Activated CD4-positive, alpha-beta T cell treated with anti-CD3 and anti-CD28 coated beads, Interleukin-2, amount 10 ng/mL, durations not matched to agents 7 days and 5 days (primary cell): Measurements from ENCODE around the gene NOTCH4. TPM values are rescaled to one million over a fixed set of nuclear protein-coding genes. Genes with fewer than 3 reads are reported as not detected.
"Not testable (repeated sequence)": the region's sequence is repeated elsewhere in the genome, so short reads cannot be mapped to it uniquely, and the experiment has no call there.

Experiments used
- CTCF ChIA-PET: fragments of 350-600 bp; sonication (Branson Sonifier 250); formaldehyde crosslinking; loops from one replicate; lab custom pipeline; 2021; ENCODE audit warnings: antibody characterized with exemption; lab: Charles Lee
- POLR2A ChIA-PET: fragments of 350-600 bp; sonication (Branson Sonifier 250); formaldehyde crosslinking; loops from one replicate; lab custom pipeline; 2021; ENCODE audit warnings: antibody characterized with exemption; lab: Charles Lee
- DNase-seq: peaks from one replicate; pipeline ENCODE4 v3.0.0-alpha.2; 2020
- H3K27ac Mint-ChIP-seq: one replicate; pipeline ENCODE4 v1.8.0; 2021; ENCODE audit warnings: mild to moderate bottlenecking, moderate library complexity, mixed read lengths
- H3K27me3 Mint-ChIP-seq: one replicate; pipeline ENCODE4 v1.8.0; 2021; ENCODE audit warnings: mixed read lengths
- H3K36me3 Mint-ChIP-seq: one replicate; pipeline ENCODE4 v1.8.0; 2021; ENCODE audit warnings: low read depth, mixed read lengths
- H3K4me1 Mint-ChIP-seq: one replicate; pipeline ENCODE4 v1.8.0; 2021; ENCODE audit warnings: mixed read lengths
- H3K4me3 Mint-ChIP-seq: one replicate; pipeline ENCODE4 v1.8.0; 2021; ENCODE audit warnings: mild to moderate bottlenecking, moderate library complexity, mixed read lengths
- H3K9me3 Mint-ChIP-seq: one replicate; pipeline ENCODE4 v1.8.0; 2021; ENCODE audit warnings: mixed read lengths
- total RNA-seq, 2 experiments: library from RNA; stranded (reverse); gene quantifications; one replicate each; pipeline ENCODE4 v1.2.3, GENCODE V29; 2021

Gene NOTCH4
- total RNA-seq: under 1 TPM; 0.20 to 0.27 TPM

GRCh38 chr6:32223258-32224235 lies at the start of gene NOTCH4:
Gene NOTCH4, minus strand, starts transcription at chr6:32224067. Its CDS starts 139 bp downstream, at chr6:32223928.
- DNase-seq: no peak

GRCh38 chr6:32271429-32271828 lies 47.6 kb upstream of the NOTCH4 start:
- Mint-ChIP-seq H3K4me3 (peak overlapping the region; percentile 33), H3K27me3 (peaks cover 16% of the 10 kb centered on the region), H3K9me3 (peaks cover 7% of the 10 kb centered on the region), H3K36me3 (peaks cover 13% of the 10 kb centered on the region), H3K4me1 (peaks cover 31% of the 10 kb centered on the region), H3K27ac (peak overlapping the region; percentile 85)
- DNase-seq: peak; percentile 38
- ChIA-PET CTCF (interaction anchor here (0.6 kb wide), 2 partner anchors 628 to 877 kb away, joined by 3 read pairs; no protein-coding TSS in a partner anchor), POLR2A (interaction anchor here (0.6 kb wide), 1 partner anchor 280 kb away, joined by 3 read pairs; no protein-coding TSS in a partner anchor)

More at GRCh38 chr6:32223258-32224235, at the start of gene NOTCH4:
- ChIA-PET POLR2A (no interaction called here), CTCF (interaction anchor here (0.6 kb wide), 1 partner anchor 1310 kb away, joined by 3 read pairs; no protein-coding TSS in a partner anchor)
- Mint-ChIP-seq H3K4me1 (peaks cover 9% of the 10 kb centered on the region), H3K4me3 (no peak within 1 kb of the TSS), H3K9me3 (no peaks in the 10 kb centered on the region), H3K27me3 (no peaks in the 10 kb centered on the region), H3K27ac (peak within 1 kb of the TSS; percentile 63), H3K36me3 (no peaks in the 10 kb centered on the region)

- POLR2A ChIA-PET, H3K27ac Mint-ChIP-seq, H3K9me3 Mint-ChIP-seq, H3K4me3 Mint-ChIP-seq, DNase-seq: not testable (repeated sequence)
- CTCF ChIA-PET: interaction anchor here (0.6 to 0.7 kb wide), 2 partner anchors 679 to 941 kb away, joined by 3 read pairs; no protein-coding TSS in a partner anchor
- peaks cover 28% of the 10 kb centered on the region for H3K4me1 Mint-ChIP-seq
- H3K36me3 Mint-ChIP-seq: peaks cover 11% of the 10 kb centered on the region
- peaks cover 14% of the 10 kb centered on the region for H3K27me3 Mint-ChIP-seq
Measured at GRCh38 chr6:32268459-32268858, 44.6 kb upstream of the NOTCH4 start.

- ChIA-PET CTCF (no interaction called here), POLR2A (no interaction called here)
- H3K4me1 Mint-ChIP-seq: peaks cover 15% of the 10 kb centered on the region
- no peak for DNase-seq
- H3K27ac Mint-ChIP-seq: no peak overlapping the region
- H3K27me3 Mint-ChIP-seq: peaks cover 10% of the 10 kb centered on the region
- H3K36me3 Mint-ChIP-seq: peaks cover 7% of the 10 kb centered on the region
- H3K4me3 Mint-ChIP-seq: no peak overlapping the region
- peaks cover 3% of the 10 kb centered on the region for H3K9me3 Mint-ChIP-seq
Measured at GRCh38 chr6:32267035-32267434, 43.2 kb upstream of the NOTCH4 start.

GRCh38 chr6:32257262-32257661 lies 33.4 kb upstream of the NOTCH4 start:
- H3K27ac Mint-ChIP-seq, DNase-seq, POLR2A ChIA-PET, H3K36me3 Mint-ChIP-seq, H3K9me3 Mint-ChIP-seq, H3K4me3 Mint-ChIP-seq: not testable (repeated sequence)
- H3K4me1 Mint-ChIP-seq: peaks cover 27% of the 10 kb centered on the region
- peaks cover 39% of the 10 kb centered on the region for H3K27me3 Mint-ChIP-seq
- CTCF ChIA-PET: interaction anchor here (0.7 kb wide), 1 partner anchor 15 kb away, joined by 3 read pairs; no protein-coding TSS in a partner anchor

GRCh38 chr6:32255199-32256153 lies 31.6 kb upstream of the NOTCH4 start:
- POLR2A ChIA-PET: interaction anchor here (0.6 kb wide), 1 partner anchor 234 kb away, joined by 3 read pairs; no protein-coding TSS in a partner anchor
- Mint-ChIP-seq H3K9me3 (peaks cover 2% of the 10 kb centered on the region), H3K27ac (peak overlapping the region; percentile 76), H3K4me3 (peak overlapping the region; percentile 31), H3K4me1 (peaks cover 35% of the 10 kb centered on the region), H3K27me3 (peaks cover 25% of the 10 kb centered on the region), H3K36me3 (peaks cover 2% of the 10 kb centered on the region)
- CTCF ChIA-PET: interaction anchor here (0.5 to 1.3 kb wide), 3 partner anchors 8 to 1027 kb away, joined by 3 read pairs; no protein-coding TSS in a partner anchor
- peak; percentile 31 for DNase-seq

- POLR2A ChIA-PET: no interaction called here
- DNase-seq: no peak
- CTCF ChIA-PET: interaction anchor here (0.5 to 1.3 kb wide), 3 partner anchors 9 to 1027 kb away, joined by 3 read pairs; no protein-coding TSS in a partner anchor
- Mint-ChIP-seq H3K4me1 (peaks cover 35% of the 10 kb centered on the region), H3K9me3 (peaks cover 2% of the 10 kb centered on the region), H3K27me3 (peaks cover 18% of the 10 kb centered on the region), H3K36me3 (peaks cover 2% of the 10 kb centered on the region), H3K27ac (no peak overlapping the region), H3K4me3 (no peak overlapping the region)
Measured at GRCh38 chr6:32254761-32255198, 30.9 kb upstream of the NOTCH4 start.

- H3K27ac Mint-ChIP-seq: no peak overlapping the region
- no peak overlapping the region for H3K4me3 Mint-ChIP-seq
- peaks cover 3% of the 10 kb centered on the region for H3K9me3 Mint-ChIP-seq
- no peaks in the 10 kb centered on the region for H3K36me3 Mint-ChIP-seq
- H3K4me1 Mint-ChIP-seq: peaks cover 35% of the 10 kb centered on the region
- no peak for DNase-seq
- ChIA-PET CTCF (interaction anchor here (0.6 to 0.8 kb wide), 2 partner anchors 25 to 91 kb away, joined by 3 to 4 read pairs; no protein-coding TSS in a partner anchor), POLR2A (interaction anchor here (0.6 kb wide), 1 partner anchor 94 kb away, joined by 3 read pairs; no protein-coding TSS in a partner anchor)
- peaks cover 9% of the 10 kb centered on the region for H3K27me3 Mint-ChIP-seq
Measured at GRCh38 chr6:32252331-32253009, 28.6 kb upstream of the NOTCH4 start.

- H3K27ac Mint-ChIP-seq: no peak overlapping the region
- H3K4me3 Mint-ChIP-seq: no peak overlapping the region
- ChIA-PET CTCF (interaction anchor here (0.7 to 1.1 kb wide), 3 partner anchors 15 to 202 kb away, joined by 3 read pairs; no protein-coding TSS in a partner anchor), POLR2A (no interaction called here)
- peaks cover 3% of the 10 kb centered on the region for H3K9me3 Mint-ChIP-seq
- DNase-seq: no peak
- no peaks in the 10 kb centered on the region for H3K36me3 Mint-ChIP-seq
- peaks cover 7% of the 10 kb centered on the region for H3K27me3 Mint-ChIP-seq
- H3K4me1 Mint-ChIP-seq: peaks cover 26% of the 10 kb centered on the region
Measured at GRCh38 chr6:32249262-32249661, 25.4 kb upstream of the NOTCH4 start.

- CTCF ChIA-PET: no interaction called here
- Mint-ChIP-seq H3K27me3 (peaks cover 6% of the 10 kb centered on the region), H3K4me3 (no peak overlapping the region), H3K9me3 (peaks cover 3% of the 10 kb centered on the region), H3K36me3 (no peaks in the 10 kb centered on the region), H3K4me1 (peaks cover 16% of the 10 kb centered on the region), H3K27ac (no peak overlapping the region)
- POLR2A ChIA-PET: no interaction called here
- no peak for DNase-seq
Measured at GRCh38 chr6:32247401-32247800, 23.5 kb upstream of the NOTCH4 start.

GRCh38 chr6:32244946-32245398 lies 21.1 kb upstream of the NOTCH4 start:
- peak; percentile 70 for DNase-seq
- CTCF ChIA-PET: interaction anchor here (0.7 kb wide), 1 partner anchor 51 kb away, joined by 3 read pairs; no protein-coding TSS in a partner anchor
- Mint-ChIP-seq H3K27me3 (peaks cover 6% of the 10 kb centered on the region), H3K27ac (no peak overlapping the region), H3K4me1 (peaks cover 24% of the 10 kb centered on the region), H3K9me3 (peaks cover 3% of the 10 kb centered on the region), H3K4me3 (no peak overlapping the region), H3K36me3 (no peaks in the 10 kb centered on the region)
- POLR2A ChIA-PET: no interaction called here
